Measurements from ENCODE around the gene APOD.
A peak's percentile ranks its signal among the peaks of the same experiment; 100 is the strongest.
"Not testable (repeated sequence)": the region's sequence is repeated elsewhere in the genome, so short reads cannot be mapped to it uniquely, and the experiment has no call there.

The APOD gene

DNA sequence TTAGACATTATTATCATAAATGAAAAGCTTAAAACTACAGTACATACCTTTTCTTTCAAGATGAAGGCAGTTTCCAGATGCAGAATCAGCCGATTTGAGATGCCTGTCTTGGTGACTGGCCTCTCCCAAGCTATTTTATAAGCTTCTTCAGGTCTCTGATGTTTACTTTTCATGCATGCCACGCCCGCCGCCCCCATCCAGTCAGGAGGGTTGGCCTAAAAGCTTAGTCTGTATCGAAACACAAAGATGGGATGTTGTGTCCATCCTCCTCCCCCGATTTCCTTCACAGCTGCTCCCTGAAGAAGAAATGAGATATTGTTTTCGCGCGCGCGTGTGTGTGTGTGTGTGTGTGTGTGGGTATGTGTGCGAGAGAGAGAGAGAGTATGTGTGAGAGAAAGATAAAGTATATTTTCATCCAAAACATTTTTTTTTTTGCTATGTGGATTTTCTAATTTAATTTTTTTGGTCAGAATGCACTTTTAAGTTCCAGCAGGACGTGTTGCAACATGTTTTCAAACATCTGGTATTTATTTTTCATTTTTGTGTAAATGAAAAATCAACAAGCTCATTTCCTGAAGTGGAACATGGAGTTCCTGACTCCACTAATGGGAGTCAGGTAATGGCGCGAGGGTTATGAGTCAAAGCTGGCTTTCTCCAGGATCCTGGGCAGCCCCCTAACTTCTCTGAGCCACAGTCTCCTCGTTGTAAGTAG lies at the start of gene APOD:
Gene APOD (minus strand): TSS at position 110 of the 712 bp plus-strand sequence. CDS start 4,479 bp downstream, outside the sequence.
- H3K9me3 ChIP-seq (ENCODE audit: control insufficient read depth in 5 of 5, low read length in 5 of 5) = peaks cover 0 to 4% (median 2%) of the 10 kb centered on the region in 5 donors
- H3K27ac ChIP-seq (ENCODE audit: low read depth, low read length) = peak within 1 kb of the TSS; percentile 39
- peak within 1 kb of the TSS; percentile 52 to 68 (median 58) for H3K4me3 ChIP-seq (ENCODE audit: low read depth in 1 of 5, low read length in 5 of 5)
- peaks cover 0 to 46% (median 3%) of the 10 kb centered on the region in 5 donors for H3K4me1 ChIP-seq (ENCODE audit: control insufficient read depth in 5 of 5, insufficient read depth in 5 of 5, low read length in 5 of 5)
- H3K36me3 ChIP-seq (ENCODE audit: control insufficient read depth in 5 of 5, insufficient read depth in 5 of 5, low read length in 5 of 5) = peaks cover 0 to 5% (median under 1%) of the 10 kb centered on the region in 5 donors
- H3K9ac ChIP-seq (ENCODE audit: low read length in 5 of 5) = peak within 1 kb of the TSS in 1 of 5 donors; percentile 42
- H3K27me3 ChIP-seq (ENCODE audit: control insufficient read depth in 5 of 5, insufficient read depth in 4 of 5, low read length in 5 of 5) = peaks cover 0 to 12% (median 10%) of the 10 kb centered on the region in 5 donors

DNA sequence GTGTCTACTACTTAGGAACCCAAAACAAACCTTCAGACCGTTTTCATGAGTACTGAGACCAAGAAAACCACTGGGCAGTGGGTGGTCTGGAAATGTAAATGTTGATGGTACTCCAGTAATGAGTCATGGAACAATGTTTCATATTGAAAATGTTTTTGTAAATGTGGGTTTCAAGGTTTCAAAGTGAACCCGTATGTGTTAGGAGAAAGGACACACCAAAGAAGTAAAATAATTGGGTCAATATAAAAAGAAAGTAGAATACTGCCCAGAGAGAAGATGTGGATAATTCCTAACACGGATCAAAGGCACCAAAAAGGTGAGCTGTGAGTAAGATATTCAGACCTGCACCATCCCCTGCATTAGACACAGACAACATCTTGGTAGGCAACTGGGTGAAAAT lies 49.6 kb upstream of the APOD start:
- H3K4me1 ChIP-seq (ENCODE audit: control insufficient read depth in 5 of 5, insufficient read depth in 5 of 5, low read length in 5 of 5); H3K9me3 ChIP-seq (ENCODE audit: control insufficient read depth in 5 of 5, low read length in 5 of 5); H3K4me3 ChIP-seq (ENCODE audit: low read depth in 1 of 5, low read length in 5 of 5); H3K27me3 ChIP-seq (ENCODE audit: control insufficient read depth in 5 of 5, insufficient read depth in 4 of 5, low read length in 5 of 5); H3K36me3 ChIP-seq (ENCODE audit: control insufficient read depth in 5 of 5, insufficient read depth in 5 of 5, low read length in 5 of 5); H3K9ac ChIP-seq (ENCODE audit: low read length in 5 of 5); H3K27ac ChIP-seq (ENCODE audit: low read depth, low read length): not testable (repeated sequence)

DNA sequence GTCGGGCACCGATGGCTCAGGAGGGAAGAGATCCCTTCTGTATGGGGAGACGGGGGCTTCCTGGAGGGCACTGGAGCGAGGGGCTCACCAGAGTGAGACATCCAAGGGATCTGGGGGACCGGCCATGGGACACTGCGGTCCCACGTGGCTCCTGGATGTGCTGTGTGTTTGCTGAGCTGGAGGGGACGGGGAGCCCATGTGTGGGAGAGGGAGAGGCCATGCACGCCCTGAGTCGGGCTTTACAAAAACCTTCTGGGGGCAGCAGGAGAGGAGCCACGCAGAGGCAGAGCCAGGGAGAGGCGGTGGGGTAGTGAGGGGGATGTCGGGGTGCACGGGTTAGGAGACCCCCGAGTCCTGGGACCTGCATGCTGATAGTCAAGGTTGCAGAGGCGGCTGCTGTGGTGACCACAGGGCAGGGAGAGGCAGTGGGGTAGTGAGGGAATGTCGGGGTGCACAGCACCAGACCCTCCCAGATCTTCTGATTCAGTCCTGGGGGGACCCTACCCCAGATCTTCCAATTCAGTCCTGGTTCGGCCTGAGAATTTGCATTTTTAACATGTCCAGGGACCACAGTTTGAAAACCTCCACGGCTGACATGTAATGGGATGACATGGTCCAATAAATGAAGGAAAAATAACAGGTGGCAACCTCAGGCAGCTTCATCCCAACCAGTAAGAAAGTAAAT lies 48.9 kb upstream of the APOD start:
- H3K9ac ChIP-seq (ENCODE audit: low read length in 5 of 5); H3K36me3 ChIP-seq (ENCODE audit: control insufficient read depth in 5 of 5, insufficient read depth in 5 of 5, low read length in 5 of 5); H3K9me3 ChIP-seq (ENCODE audit: control insufficient read depth in 5 of 5, low read length in 5 of 5); H3K4me1 ChIP-seq (ENCODE audit: control insufficient read depth in 5 of 5, insufficient read depth in 5 of 5, low read length in 5 of 5); H3K27me3 ChIP-seq (ENCODE audit: control insufficient read depth in 5 of 5, insufficient read depth in 4 of 5, low read length in 5 of 5); H3K27ac ChIP-seq (ENCODE audit: low read depth, low read length); H3K4me3 ChIP-seq (ENCODE audit: low read depth in 1 of 5, low read length in 5 of 5): not testable (repeated sequence)

DNA sequence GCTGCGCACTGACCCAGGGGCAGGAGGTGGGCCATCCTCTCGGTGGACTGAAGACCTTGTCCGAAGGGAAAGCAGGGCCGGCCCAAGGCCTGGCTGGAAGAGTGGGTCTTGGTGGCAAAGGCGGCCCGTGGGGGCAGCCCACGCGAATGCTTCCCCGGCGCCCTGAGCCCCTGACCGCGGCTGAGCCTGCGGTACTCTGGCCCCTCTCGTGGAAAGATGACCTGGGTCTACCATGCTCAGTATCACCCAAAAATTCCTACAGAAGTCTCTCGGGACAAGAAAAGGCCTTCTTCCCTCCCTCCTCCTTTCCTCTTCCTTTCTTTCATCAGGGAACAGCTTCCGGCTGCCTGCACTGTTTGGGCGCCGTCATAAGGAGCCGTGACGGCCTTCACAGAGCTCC lies 48.3 kb upstream of the APOD start:
- H3K36me3 ChIP-seq (ENCODE audit: control insufficient read depth in 5 of 5, insufficient read depth in 5 of 5, low read length in 5 of 5); H3K27ac ChIP-seq (ENCODE audit: low read depth, low read length); H3K27me3 ChIP-seq (ENCODE audit: control insufficient read depth in 5 of 5, insufficient read depth in 4 of 5, low read length in 5 of 5); H3K9me3 ChIP-seq (ENCODE audit: control insufficient read depth in 5 of 5, low read length in 5 of 5); H3K4me1 ChIP-seq (ENCODE audit: control insufficient read depth in 5 of 5, insufficient read depth in 5 of 5, low read length in 5 of 5); H3K9ac ChIP-seq (ENCODE audit: low read length in 5 of 5); H3K4me3 ChIP-seq (ENCODE audit: low read depth in 1 of 5, low read length in 5 of 5): not testable (repeated sequence)

DNA sequence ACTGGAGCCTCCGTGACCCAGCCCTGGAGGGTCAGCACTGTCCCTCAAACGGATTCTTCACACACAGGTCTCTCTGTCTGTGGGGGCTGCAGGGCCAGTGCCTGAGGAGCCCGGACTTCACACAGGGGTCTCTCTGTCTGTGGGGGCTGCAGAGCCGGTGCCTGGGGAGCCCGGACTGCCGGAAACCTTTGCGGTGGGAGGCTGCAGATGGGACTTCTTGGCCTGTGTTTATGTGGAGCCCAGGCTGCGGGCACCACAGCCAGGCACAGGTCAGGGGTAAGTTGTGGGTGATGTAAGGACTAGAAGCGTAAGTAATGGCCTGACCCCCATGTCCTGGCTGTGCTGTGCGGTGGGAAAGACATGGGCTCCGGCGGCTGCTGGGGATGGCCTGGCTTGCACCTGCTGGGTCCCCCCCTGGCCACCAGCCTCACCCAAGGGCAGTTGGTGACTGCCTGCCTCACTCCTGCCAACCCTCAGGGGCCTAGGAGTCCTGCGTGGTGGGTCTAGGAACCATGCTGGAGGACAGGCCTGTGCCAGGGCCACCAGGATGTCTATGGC lies 47.3 kb upstream of the APOD start:
- H3K36me3 ChIP-seq (ENCODE audit: control insufficient read depth in 5 of 5, insufficient read depth in 5 of 5, low read length in 5 of 5); H3K27me3 ChIP-seq (ENCODE audit: control insufficient read depth in 5 of 5, insufficient read depth in 4 of 5, low read length in 5 of 5); H3K9ac ChIP-seq (ENCODE audit: low read length in 5 of 5); H3K9me3 ChIP-seq (ENCODE audit: control insufficient read depth in 5 of 5, low read length in 5 of 5); H3K27ac ChIP-seq (ENCODE audit: low read depth, low read length); H3K4me3 ChIP-seq (ENCODE audit: low read depth in 1 of 5, low read length in 5 of 5); H3K4me1 ChIP-seq (ENCODE audit: control insufficient read depth in 5 of 5, insufficient read depth in 5 of 5, low read length in 5 of 5): not testable (repeated sequence)

DNA sequence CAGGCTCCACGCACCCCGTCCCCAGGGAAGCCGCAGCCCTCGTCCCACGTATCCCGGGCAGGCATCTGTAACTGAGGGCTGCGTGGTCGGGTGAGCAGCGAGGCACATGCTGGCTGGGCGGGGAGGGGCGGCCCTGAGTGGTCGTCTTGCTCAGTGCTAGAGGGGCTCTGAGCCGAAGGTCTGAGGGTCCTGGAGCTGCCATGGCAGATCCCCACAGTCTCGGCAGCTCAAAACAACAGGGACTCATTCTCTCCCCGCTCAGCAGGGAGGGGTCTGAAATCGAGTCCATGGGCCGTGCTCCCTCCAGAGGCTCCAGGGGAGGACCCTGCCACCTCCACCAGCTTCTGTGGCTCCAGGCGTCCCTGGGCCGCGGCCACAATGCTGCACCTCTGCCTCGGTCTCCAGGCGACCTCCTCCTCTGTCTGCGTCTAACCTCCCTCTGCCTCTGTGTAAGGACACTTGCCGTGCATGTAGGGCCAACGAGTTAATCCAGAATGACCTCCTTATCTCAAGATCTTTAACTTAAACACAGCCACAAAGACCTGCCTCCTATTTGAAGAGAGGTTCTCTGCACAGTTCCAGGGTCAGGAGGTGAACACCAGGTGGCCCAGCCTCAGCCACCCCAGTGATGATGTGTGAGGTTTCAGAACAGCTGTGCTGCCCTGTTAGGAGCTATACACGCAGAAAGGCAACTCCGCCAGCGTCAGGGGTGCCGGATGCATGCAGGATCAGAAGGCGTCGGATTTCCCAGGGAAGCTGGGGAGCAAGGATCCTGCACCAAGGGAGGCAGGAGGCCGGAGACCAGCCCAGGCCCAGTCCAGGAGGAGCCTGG lies 46.6 kb upstream of the APOD start:
- not testable (repeated sequence) for H3K36me3 ChIP-seq (ENCODE audit: control insufficient read depth in 5 of 5, insufficient read depth in 5 of 5, low read length in 5 of 5); H3K27me3 ChIP-seq (ENCODE audit: control insufficient read depth in 5 of 5, insufficient read depth in 4 of 5, low read length in 5 of 5); H3K27ac ChIP-seq (ENCODE audit: low read depth, low read length); H3K4me1 ChIP-seq (ENCODE audit: control insufficient read depth in 5 of 5, insufficient read depth in 5 of 5, low read length in 5 of 5); H3K4me3 ChIP-seq (ENCODE audit: low read depth in 1 of 5, low read length in 5 of 5); H3K9me3 ChIP-seq (ENCODE audit: control insufficient read depth in 5 of 5, low read length in 5 of 5); H3K9ac ChIP-seq (ENCODE audit: low read length in 5 of 5)

DNA sequence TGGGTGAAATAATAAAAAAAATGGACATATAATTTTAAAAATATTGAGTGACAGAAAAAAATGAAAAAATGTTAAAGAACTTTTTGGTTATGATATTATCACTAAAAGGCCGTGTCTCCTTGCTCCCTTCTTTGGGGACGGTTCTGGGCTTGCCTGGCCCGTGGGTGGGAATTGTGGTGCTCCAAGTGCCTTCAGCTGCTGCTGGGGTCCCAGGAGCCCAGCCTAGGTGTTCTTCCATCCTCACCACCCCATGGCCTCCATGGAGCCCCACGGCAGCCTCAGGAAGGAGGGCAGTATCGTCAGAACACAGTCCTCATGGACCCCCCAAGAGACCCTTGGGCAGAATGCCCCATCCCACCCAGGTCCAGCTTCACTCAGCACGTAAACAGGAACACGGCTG lies 45.9 kb upstream of the APOD start:
- not testable (repeated sequence) for H3K4me3 ChIP-seq (ENCODE audit: low read depth in 1 of 5, low read length in 5 of 5); H3K9ac ChIP-seq (ENCODE audit: low read length in 5 of 5); H3K4me1 ChIP-seq (ENCODE audit: control insufficient read depth in 5 of 5, insufficient read depth in 5 of 5, low read length in 5 of 5); H3K36me3 ChIP-seq (ENCODE audit: control insufficient read depth in 5 of 5, insufficient read depth in 5 of 5, low read length in 5 of 5); H3K9me3 ChIP-seq (ENCODE audit: control insufficient read depth in 5 of 5, low read length in 5 of 5); H3K27ac ChIP-seq (ENCODE audit: low read depth, low read length); H3K27me3 ChIP-seq (ENCODE audit: control insufficient read depth in 5 of 5, insufficient read depth in 4 of 5, low read length in 5 of 5)

DNA sequence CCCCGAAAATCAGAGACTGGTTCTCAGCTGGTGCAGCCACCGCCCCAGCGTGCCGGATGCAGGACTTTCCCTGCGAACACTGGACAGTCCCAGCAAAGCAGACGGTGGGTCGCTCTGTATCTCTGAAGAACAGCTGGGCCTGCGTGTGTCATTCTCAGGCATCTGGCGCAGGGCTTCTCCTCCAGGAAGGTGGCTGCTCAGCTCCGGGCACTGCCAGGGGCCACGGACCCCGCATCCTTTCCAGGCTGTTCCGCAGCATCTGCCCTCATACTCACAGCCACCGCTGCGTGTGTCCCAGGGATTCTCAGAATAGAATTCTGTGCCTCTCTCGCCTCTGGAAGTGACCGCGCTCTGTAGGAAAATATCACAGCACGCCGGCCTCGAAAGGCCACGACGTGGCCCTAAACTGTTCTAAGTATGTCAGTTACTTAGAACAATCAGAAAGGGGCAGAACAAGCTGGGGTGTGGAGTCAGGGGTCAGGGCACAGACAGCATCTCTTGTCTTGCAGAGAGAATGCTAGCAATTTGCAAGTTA lies 44.7 kb upstream of the APOD start:
- H3K4me3 ChIP-seq (ENCODE audit: low read depth in 1 of 5, low read length in 5 of 5); H3K9ac ChIP-seq (ENCODE audit: low read length in 5 of 5); H3K27ac ChIP-seq (ENCODE audit: low read depth, low read length); H3K36me3 ChIP-seq (ENCODE audit: control insufficient read depth in 5 of 5, insufficient read depth in 5 of 5, low read length in 5 of 5); H3K27me3 ChIP-seq (ENCODE audit: control insufficient read depth in 5 of 5, insufficient read depth in 4 of 5, low read length in 5 of 5); H3K9me3 ChIP-seq (ENCODE audit: control insufficient read depth in 5 of 5, low read length in 5 of 5); H3K4me1 ChIP-seq (ENCODE audit: control insufficient read depth in 5 of 5, insufficient read depth in 5 of 5, low read length in 5 of 5): not testable (repeated sequence)

DNA sequence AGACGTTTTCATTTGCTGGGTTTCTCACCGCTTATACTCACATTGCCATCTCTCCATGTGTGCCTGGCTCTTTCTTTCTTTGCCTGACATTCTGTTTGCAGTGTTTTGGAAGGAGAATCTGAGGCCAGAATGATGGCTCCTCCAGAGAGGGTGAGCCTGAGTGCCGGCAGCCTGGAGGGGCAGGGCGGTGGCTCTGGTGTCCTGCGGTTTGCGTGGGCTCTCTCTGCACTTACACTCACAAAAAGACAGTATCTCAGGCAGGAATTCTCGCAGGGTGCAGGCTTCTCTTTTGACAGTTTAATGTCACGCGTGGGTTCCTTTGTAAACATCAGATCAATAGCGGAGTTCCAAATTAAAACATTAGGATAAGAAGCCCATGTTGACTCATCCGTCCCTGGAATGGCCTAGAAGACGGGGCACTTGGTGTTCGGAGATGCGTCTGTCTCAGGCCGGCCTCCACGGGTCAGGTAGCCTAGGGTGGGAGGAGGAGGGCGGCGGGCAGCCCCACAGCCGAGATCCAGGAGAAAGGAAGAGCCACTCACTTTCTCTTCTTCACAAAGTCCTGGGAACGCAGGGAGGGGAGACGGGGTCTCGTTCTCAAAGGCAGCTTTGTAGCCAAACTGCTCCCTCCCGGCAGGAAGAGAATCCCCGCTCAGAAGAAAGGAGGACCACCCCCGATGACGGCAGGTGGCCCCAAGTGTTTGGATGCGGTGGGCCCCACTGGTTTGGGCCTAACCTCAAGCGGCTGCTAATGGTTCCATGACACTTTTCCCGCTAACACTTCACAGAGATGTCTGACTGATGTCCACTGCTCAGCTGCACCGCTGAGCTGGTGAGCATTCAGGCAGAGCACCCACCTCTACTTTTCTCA lies 44.0 kb upstream of the APOD start:
- H3K27me3 ChIP-seq (ENCODE audit: control insufficient read depth in 5 of 5, insufficient read depth in 4 of 5, low read length in 5 of 5); H3K4me1 ChIP-seq (ENCODE audit: control insufficient read depth in 5 of 5, insufficient read depth in 5 of 5, low read length in 5 of 5); H3K9me3 ChIP-seq (ENCODE audit: control insufficient read depth in 5 of 5, low read length in 5 of 5); H3K9ac ChIP-seq (ENCODE audit: low read length in 5 of 5); H3K4me3 ChIP-seq (ENCODE audit: low read depth in 1 of 5, low read length in 5 of 5); H3K36me3 ChIP-seq (ENCODE audit: control insufficient read depth in 5 of 5, insufficient read depth in 5 of 5, low read length in 5 of 5); H3K27ac ChIP-seq (ENCODE audit: low read depth, low read length): not testable (repeated sequence)

Data from subcutaneous abdominal adipose tissue (tissue), 5 donors.